ENCODE data around the gene RNF183. TPM values are rescaled to one million over a fixed set of nuclear protein-coding genes. Genes with fewer than 3 reads are reported as not detected.

RNF183 gene
- total and polyA plus RNA-seq, 10 donors, result 0.06 to 0.35 (median 0.08) TPM; not detected in 6

DNA sequence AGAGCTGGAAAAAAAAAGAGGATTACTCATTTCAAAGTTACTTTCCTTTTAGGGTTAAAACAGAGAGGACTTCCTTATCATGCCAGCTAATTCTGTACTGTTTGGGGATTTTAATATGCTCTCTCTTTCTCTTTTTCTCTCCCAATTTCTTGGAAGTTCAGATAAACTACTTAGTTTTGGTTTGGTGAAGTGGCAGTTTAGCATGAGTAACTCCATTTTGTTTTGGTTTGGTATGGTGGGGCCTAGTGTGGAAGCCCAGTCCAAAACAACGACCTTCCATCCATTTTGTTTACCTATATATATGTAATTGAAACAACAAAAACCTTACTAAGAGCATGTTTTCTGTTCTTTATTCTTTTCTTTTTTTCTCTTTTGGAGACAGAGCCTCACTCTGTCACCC lies 42.5 kb upstream of the RNF183 start:
- no peaks in the 10 kb centered on the region for H3K9me3 ChIP-seq
- H3K36me3 ChIP-seq, result no peaks in the 10 kb centered on the region
- peaks cover 8 to 22% (median 17%) of the 10 kb centered on the region in 6 donors for H3K4me1 ChIP-seq
- intact Hi-C loops (cut with DNase I; ENCODE audit: low total_unique reads), result no loop called here
- no peak overlapping the region for H3K4me3 ChIP-seq
- TF ChIP-seq POLR2AphosphoS5 (IDR thresholded peaks at IDR 0.05) (no peak), POLR2A (IDR thresholded peaks at IDR 0.05) (no peak)
- TF ChIP-seq, protein P1, sequence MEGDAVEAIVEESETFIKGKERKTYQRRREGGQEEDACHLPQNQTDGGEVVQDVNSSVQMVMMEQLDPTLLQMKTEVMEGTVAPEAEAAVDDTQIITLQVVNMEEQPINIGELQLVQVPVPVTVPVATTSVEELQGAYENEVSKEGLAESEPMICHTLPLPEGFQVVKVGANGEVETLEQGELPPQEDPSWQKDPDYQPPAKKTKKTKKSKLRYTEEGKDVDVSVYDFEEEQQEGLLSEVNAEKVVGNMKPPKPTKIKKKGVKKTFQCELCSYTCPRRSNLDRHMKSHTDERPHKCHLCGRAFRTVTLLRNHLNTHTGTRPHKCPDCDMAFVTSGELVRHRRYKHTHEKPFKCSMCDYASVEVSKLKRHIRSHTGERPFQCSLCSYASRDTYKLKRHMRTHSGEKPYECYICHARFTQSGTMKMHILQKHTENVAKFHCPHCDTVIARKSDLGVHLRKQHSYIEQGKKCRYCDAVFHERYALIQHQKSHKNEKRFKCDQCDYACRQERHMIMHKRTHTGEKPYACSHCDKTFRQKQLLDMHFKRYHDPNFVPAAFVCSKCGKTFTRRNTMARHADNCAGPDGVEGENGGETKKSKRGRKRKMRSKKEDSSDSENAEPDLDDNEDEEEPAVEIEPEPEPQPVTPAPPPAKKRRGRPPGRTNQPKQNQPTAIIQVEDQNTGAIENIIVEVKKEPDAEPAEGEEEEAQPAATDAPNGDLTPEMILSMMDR (IDR thresholded peaks at IDR 0.05 in 8 of 11, conservative IDR thresholded peaks at IDR 0.05 in 3 of 11), result no peak
- WGBS, 5 donors, result 0 to 83% (median 44%) methylated on average over 1 of the region's 1 CpG
- H3K27ac ChIP-seq, result no peak overlapping the region
- DNase-seq, result no peak
- peaks cover 0 to 20% (median 10%) of the 10 kb centered on the region in 7 donors for H3K27me3 ChIP-seq (replicated peaks in 1 of 7)

DNA sequence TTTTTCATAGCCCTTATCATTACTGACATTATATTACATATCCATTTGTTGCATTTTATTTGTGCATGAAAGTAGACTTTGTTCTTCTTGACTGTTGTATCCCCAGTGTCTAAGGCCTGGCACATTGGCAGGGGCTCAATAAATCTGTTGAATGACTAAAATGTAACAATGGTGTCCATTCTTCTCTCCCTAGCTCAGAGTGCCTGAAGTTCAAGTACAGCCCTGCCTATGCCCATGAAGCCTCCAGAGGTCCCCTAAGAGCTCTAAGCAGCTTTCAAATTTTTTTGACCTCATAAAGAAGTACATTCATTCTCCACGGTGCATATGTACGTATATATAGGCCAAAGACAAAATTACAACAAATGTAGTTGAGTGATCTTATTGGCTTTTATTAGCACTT lies 42.0 kb upstream of the RNF183 start:
- peaks cover 0 to 15% (median 7%) of the 10 kb centered on the region in 7 donors for H3K27me3 ChIP-seq (replicated peaks in 1 of 7)
- 83 to 92% (median 85%) methylated on average over 2 of the region's 2 CpGs for WGBS, 5 donors
- no peaks in the 10 kb centered on the region for H3K9me3 ChIP-seq
- H3K36me3 ChIP-seq, result no peaks in the 10 kb centered on the region
- no peak overlapping the region for H3K27ac ChIP-seq
- TF ChIP-seq POLR2A (IDR thresholded peaks at IDR 0.05) (no peak), POLR2AphosphoS5 (IDR thresholded peaks at IDR 0.05) (no peak)
- TF ChIP-seq, protein P1 (IDR thresholded peaks at IDR 0.05 in 8 of 11, conservative IDR thresholded peaks at IDR 0.05 in 3 of 11), result no peak
- H3K4me3 ChIP-seq, result no peak overlapping the region
- DNase-seq, result no peak
- intact Hi-C loops (cut with DNase I; ENCODE audit: low total_unique reads), result no loop called here
- peaks cover 4 to 22% (median 14%) of the 10 kb centered on the region in 6 donors for H3K4me1 ChIP-seq

DNA sequence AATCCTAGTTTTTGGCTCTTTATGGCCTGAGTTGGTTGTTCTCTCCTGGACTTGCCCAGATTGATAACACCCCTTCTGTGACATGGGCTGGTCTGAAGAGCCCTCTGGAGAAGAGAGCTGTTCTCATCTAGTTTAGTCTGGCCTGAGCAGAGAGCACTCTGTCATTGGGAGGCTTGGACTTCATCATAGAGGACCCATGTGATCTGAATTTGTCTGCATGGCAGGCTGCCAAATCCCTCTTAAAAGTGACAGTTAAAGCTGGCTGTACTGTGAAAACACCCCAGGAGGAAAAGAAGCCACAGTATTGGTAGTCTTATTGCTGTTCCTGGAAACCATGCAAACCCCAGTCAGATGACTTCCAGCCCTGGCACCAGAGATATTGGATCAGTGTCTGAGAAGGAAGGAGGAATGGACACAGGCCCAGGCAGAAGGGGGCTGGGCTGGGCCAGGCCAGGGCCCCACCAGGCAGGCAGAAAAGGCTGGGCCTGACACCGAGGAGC lies 40.6 kb upstream of the RNF183 start:
- peak overlapping the region in 6 of 8 donors; percentile 43 to 67 (median 52) for H3K27ac ChIP-seq
- H3K9me3 ChIP-seq, result no peaks in the 10 kb centered on the region
- no peak overlapping the region for H3K4me3 ChIP-seq
- peaks cover 0 to 1% (median 0%) of the 10 kb centered on the region in 7 donors for H3K27me3 ChIP-seq (replicated peaks in 1 of 7)
- 39 to 60% (median 56%) methylated on average over 1 of the region's 1 CpG for WGBS, 5 donors
- peak in 2 of 3 donors; percentile 29 to 33 for TF ChIP-seq POLR2AphosphoS5 (IDR thresholded peaks at IDR 0.05)
- TF ChIP-seq, protein P1 (IDR thresholded peaks at IDR 0.05 in 8 of 11, conservative IDR thresholded peaks at IDR 0.05 in 3 of 11), result no peak
- H3K4me1 ChIP-seq, result peaks cover 5 to 19% (median 13%) of the 10 kb centered on the region in 6 donors
- H3K36me3 ChIP-seq, result no peaks in the 10 kb centered on the region
- intact Hi-C loops (cut with DNase I; ENCODE audit: low total_unique reads), result no loop called here
- no peak for DNase-seq

DNA sequence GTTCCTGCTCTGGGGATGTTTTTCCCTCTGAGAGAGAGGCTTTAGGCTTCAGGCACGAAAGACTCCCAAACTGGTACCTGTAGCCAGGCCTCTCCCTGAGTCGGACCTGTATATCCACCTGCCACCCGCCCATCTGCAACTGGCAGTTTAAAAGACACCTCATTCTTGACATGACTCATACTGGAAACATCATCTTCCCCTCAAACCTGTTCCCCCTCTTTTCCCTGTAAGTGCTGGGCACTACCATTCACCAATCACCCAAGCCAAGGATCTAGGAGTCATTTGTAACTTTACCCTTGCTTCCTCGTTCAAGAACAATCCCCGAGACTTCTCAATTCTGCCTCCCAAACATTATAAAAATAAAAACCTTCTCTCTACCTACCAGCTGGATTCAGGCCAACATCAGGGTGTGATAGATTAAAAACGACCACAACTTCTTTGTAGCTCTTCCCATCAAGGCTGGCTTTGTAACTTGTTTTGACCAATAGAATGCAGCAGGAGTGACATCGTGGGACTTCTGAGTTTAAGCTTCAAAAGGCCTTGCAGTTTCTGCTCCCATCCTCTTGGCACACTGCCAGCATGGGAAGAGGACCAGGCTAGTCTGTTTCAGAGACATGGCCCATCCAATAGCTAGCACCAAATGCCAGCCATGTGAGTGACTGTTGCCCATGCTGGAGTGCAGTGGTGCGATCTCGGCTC lies 38.7 kb upstream of the RNF183 start:
- no peak overlapping the region for H3K27ac ChIP-seq
- H3K9me3 ChIP-seq, result no peaks in the 10 kb centered on the region
- WGBS, 5 donors, result 67 to 76% (median 74%) methylated on average over 9 of the region's 9 CpGs
- H3K4me3 ChIP-seq, result no peak overlapping the region
- no peak for DNase-seq
- no peak for TF ChIP-seq POLR2AphosphoS5 (IDR thresholded peaks at IDR 0.05)
- TF ChIP-seq, protein P1 (IDR thresholded peaks at IDR 0.05 in 8 of 11, conservative IDR thresholded peaks at IDR 0.05 in 3 of 11), result no peak
- TF ChIP-seq POLR2A (IDR thresholded peaks at IDR 0.05), result no peak
- intact Hi-C loops (cut with DNase I; ENCODE audit: low total_unique reads), result no loop called here
- H3K27me3 ChIP-seq (replicated peaks in 1 of 7), result no peaks in the 10 kb centered on the region
- H3K4me1 ChIP-seq, result peaks cover 5 to 19% (median 13%) of the 10 kb centered on the region in 6 donors
- no peaks in the 10 kb centered on the region for H3K36me3 ChIP-seq

Measured in spleen (tissue), 11 donors.